ENCODE data around the gene GARIN1A. TPM values are rescaled to one million over a fixed set of nuclear protein-coding genes. Genes with fewer than 3 reads are reported as not detected.

GARIN1A gene
- total and polyA plus RNA-seq, 10 of the 15 experiments (the other 5 are each of a cell fraction or from before 2014, with no cell fraction given) = 0.04 to 0.43 (median 0.23) TPM; not detected in 1

GRCh38 chr7:128693373-128694015 lies 21.4 kb downstream of the GARIN1A start:
- no peak for DNase-seq (ENCODE audit: low read depth, low spot score)
- POLR2A ChIA-PET = interaction anchor here (1.4 kb wide), 1 partner anchor 11 kb away, joined by 6 read pairs; no protein-coding TSS in a partner anchor
- Histone ChIP-seq H3K27ac (ENCODE audit: control insufficient read depth, insufficient read depth) (no peak overlapping the region), H3K36me3 (ENCODE audit: control insufficient read depth in 2 of 2, insufficient read depth in 2 of 2, low read length in 1 of 2) (no peaks in the 10 kb centered on the region), H4K20me1 (ENCODE audit: control insufficient read depth, insufficient read depth) (no peaks in the 10 kb centered on the region), H3K4me2 (ENCODE audit: control insufficient read depth, insufficient read depth) (no peak overlapping the region), H3K27me3 (replicated peaks in 1 of 2; ENCODE audit: control insufficient read depth in 2 of 2, insufficient read depth in 2 of 2, low read length in 1 of 2) (peaks cover 3 to 11% of the 10 kb centered on the region in 2 experiments), H3K4me1 (ENCODE audit: control insufficient read depth, insufficient read depth, low read length) (no peaks in the 10 kb centered on the region), H3K79me2 (ENCODE audit: control insufficient read depth, insufficient read depth, low read length) (no peaks in the 10 kb centered on the region), H2AFZ (ENCODE audit: control insufficient read depth, low read depth, low read length) (no peak overlapping the region), H3K4me3 (no peak overlapping the region), H3K9me3 (replicated peaks; ENCODE audit: control insufficient read depth, insufficient read depth, low read length) (no peaks in the 10 kb centered on the region), H3K9ac (ENCODE audit: control insufficient read depth, insufficient read depth, low read length) (no peak overlapping the region)
- in situ Hi-C loops (cut with MboI) = no loop called here
- CTCF ChIA-PET = no interaction called here
- FAIRE-seq = no peak
- no TSS peak for BruUV-seq (replicated peaks)
- RAD21 ChIA-PET (ENCODE audit: unreplicated experiment) = no interaction called here
- no peak for ATAC-seq
- SMC1A ChIA-PET (ENCODE audit: uncharacterized antibody, unreplicated experiment) = interaction anchor here (1.0 to 1.1 kb wide), 2 partner anchors 11 to 126 kb away, joined by 3 to 5 read pairs; no protein-coding TSS in a partner anchor
- 52% methylated on average over 19 of the region's 19 CpGs for WGBS (ENCODE audit: insufficient coverage, insufficient replicate concordance, low lambda C conversion rate, missing lambda C conversion rate)
- intact Hi-C loops (cut with micrococcal nuclease; ENCODE audit: unreplicated experiment) = no loop called here
- TF ChIP-seq E2F8 (IDR thresholded peaks at IDR 0.05; ENCODE audit: low read depth, partially characterized antibody) (no peak), YBX1 (IDR thresholded peaks at IDR 0.05) (no peak), NR2F1 (conservative IDR thresholded peaks at IDR 0.05) (no peak), RAD21 (IDR thresholded peaks at IDR 0.05; ENCODE audit: insufficient read depth, low read depth, low read length) (no peak), TAF1 (IDR thresholded peaks at IDR 0.05; ENCODE audit: borderline replicate concordance, low read depth, low read length) (no peak), NFIC (IDR thresholded peaks at IDR 0.05; ENCODE audit: low read depth, low read length) (no peak), E4F1 (IDR thresholded peaks at IDR 0.05; ENCODE audit: borderline replicate concordance, partially characterized antibody) (no peak), MXI1 (IDR thresholded peaks at IDR 0.05; ENCODE audit: low read depth, low read length) (no peak), ZNF384 (IDR thresholded peaks at IDR 0.05; ENCODE audit: borderline replicate concordance, low read depth, low read length) (no peak), RELB (IDR thresholded peaks at IDR 0.05; ENCODE audit: low read depth) (no peak), SMC3 (IDR thresholded peaks at IDR 0.05; ENCODE audit: borderline replicate concordance, low read length) (no peak), JUNB (IDR thresholded peaks at IDR 0.05) (no peak), RBBP5 (conservative IDR thresholded peaks at IDR 0.05) (no peak)
- TF ChIP-seq, protein P1, sequence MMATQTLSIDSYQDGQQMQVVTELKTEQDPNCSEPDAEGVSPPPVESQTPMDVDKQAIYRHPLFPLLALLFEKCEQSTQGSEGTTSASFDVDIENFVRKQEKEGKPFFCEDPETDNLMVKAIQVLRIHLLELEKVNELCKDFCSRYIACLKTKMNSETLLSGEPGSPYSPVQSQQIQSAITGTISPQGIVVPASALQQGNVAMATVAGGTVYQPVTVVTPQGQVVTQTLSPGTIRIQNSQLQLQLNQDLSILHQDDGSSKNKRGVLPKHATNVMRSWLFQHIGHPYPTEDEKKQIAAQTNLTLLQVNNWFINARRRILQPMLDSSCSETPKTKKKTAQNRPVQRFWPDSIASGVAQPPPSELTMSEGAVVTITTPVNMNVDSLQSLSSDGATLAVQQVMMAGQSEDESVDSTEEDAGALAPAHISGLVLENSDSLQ (IDR thresholded peaks at IDR 0.05) = no peak
- TF ChIP-seq, protein P2, sequence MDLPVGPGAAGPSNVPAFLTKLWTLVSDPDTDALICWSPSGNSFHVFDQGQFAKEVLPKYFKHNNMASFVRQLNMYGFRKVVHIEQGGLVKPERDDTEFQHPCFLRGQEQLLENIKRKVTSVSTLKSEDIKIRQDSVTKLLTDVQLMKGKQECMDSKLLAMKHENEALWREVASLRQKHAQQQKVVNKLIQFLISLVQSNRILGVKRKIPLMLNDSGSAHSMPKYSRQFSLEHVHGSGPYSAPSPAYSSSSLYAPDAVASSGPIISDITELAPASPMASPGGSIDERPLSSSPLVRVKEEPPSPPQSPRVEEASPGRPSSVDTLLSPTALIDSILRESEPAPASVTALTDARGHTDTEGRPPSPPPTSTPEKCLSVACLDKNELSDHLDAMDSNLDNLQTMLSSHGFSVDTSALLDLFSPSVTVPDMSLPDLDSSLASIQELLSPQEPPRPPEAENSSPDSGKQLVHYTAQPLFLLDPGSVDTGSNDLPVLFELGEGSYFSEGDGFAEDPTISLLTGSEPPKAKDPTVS (IDR thresholded peaks at IDR 0.05; ENCODE audit: low read depth, low read length) = no peak

Data from GM12878 (cell line).